ENCODE results near the gene MIS12.

Gene MIS12, protein sequence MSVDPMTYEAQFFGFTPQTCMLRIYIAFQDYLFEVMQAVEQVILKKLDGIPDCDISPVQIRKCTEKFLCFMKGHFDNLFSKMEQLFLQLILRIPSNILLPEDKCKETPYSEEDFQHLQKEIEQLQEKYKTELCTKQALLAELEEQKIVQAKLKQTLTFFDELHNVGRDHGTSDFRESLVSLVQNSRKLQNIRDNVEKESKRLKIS

DNA sequence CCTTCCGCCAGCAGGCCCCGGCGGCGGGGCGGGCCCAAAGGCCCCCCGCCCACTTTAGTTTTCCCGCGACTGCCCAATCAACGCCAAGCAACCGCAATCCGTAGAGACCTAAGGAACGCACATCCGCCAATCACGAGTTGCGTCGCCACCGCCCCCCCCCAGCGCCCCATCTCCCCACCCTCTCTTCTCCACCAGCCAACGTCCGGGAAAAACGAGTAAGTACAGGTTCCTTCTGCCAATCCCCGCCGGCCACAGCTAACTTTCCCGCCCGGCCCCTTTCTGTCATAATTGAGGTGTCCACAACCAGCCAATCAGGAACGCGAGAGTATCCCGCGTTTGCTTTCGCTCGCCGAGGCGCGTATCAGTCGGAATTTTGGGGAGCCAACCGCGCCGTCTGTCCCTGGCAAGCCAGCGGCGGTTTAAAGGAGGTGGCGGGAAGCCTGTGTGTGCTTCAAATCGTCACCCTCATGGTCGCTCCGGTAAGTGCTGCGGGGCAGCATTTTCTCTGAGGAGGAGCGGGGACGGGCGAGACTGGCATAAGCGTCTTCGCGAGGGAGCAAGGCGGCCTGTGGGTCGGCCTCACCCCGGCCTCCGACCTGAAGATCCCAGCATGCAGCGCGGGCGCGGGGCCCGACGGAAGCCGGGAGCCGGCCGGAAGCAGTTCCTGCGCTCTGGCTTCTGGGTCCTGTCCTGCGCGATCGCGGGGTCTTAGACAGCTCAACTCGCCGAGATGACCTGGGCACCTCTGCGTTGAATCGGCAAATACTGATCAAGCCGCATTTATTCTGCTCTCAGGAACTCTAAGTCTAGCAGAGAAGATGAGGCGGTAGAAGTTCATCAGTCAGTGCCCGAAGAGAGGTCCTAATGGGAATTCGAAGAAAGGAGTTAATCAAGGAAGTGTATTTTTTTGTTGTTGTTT is at the start of gene MIS12:
Gene MIS12, plus strand, starts transcription at position 361 of the 919 bp plus-strand sequence. CDS start 2,297 bp downstream, outside the sequence.
- peaks cover 65% of the 10 kb centered on the region for H3K36me3 ChIP-seq (ENCODE audit: insufficient read depth, low read length)
- no peaks in the 10 kb centered on the region for H3K27me3 ChIP-seq (ENCODE audit: insufficient read depth, low read length)
- H3K4me1 ChIP-seq (ENCODE audit: insufficient read depth, low read length) = peaks cover 16% of the 10 kb centered on the region
- H3K9me3 ChIP-seq (ENCODE audit: low read length) = peaks cover 6% of the 10 kb centered on the region
- peak within 1 kb of the TSS; percentile 99 for H3K4me3 ChIP-seq (ENCODE audit: low read length)
- H2AFZ ChIP-seq (ENCODE audit: low read depth, low read length) = peak within 1 kb of the TSS; percentile 79

DNA sequence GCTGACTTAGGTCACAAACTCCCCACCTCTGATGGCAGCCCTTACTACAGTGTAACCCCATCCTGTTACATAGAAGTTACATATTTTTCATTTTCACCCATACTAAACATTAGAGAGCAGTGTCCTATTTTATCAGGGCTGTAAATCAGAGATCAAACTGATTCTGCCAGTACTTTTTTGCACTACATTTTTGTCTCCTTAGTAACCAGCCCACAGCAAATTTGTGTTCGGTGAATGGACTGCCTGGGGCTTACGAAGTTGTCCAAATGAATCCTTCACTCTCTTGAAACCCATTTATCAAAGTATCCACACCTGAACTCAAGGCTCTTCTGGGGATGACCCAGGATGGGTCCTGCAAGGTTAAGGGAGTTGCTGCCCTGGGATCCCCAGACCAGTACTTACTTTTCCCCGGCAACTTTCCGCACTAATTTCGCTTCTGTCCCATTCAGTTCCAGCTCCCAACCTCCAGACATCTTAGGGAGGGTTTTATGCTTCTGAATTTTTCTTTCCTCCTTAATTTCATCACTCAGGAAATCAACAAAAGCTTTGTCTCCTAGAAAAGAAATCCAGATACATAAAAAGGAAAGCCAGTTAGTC is 48.5 kb upstream of the MIS12 start:
- peaks cover 51% of the 10 kb centered on the region for H3K36me3 ChIP-seq (ENCODE audit: insufficient read depth, low read length)

DNA sequence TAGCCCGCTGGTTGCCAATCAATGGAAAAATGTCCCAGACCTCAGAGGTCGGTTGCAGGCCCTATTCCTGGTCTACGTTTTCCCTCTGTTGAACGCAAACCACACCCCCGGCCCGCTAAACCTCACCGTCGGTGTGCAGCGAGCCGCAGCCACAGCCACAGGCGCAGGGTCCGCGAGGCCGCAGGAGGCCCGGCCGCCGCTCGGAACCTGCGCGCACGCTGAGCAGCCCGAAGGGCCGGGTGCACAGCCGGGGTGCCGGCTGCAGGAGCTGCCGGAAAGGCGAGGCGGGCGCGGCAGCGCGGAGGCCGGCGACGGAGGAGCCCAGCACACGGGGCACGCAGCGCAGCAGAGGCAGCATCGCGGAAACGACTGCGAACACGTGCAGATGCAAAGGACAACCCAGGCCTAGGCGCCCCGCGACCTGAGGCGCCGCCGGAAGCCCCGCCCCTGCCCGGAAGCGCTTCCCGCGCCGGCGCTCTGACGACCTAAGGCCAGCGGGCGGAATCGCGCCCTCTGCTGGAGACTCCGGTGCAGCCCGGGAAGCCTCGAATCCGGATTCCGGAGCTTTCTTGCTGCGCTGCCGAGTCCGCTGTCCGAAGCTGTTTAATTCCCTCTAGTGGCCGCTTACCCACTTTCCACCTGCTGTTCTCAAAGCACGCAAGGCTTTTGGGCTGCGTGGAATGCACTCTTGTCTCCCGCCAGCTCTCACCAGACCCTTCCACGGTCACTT is 47.5 kb upstream of the MIS12 start, which contains the start of gene C1QBP:
Gene C1QBP, minus strand, starts transcription at position 440 of the 730 bp plus-strand sequence. Its CDS starts 82 bp downstream, at position 358.
- peaks cover 15% of the 10 kb centered on the region for H3K4me1 ChIP-seq (ENCODE audit: insufficient read depth, low read length)
- H3K9me3 ChIP-seq (ENCODE audit: low read length) = no peaks in the 10 kb centered on the region
- H3K4me3 ChIP-seq (ENCODE audit: low read length) = peak within 1 kb of the TSS; percentile 85
- no peaks in the 10 kb centered on the region for H3K27me3 ChIP-seq (ENCODE audit: insufficient read depth, low read length)
- H2AFZ ChIP-seq (ENCODE audit: low read depth, low read length) = peak within 1 kb of the TSS; percentile 60
- H3K36me3 ChIP-seq (ENCODE audit: insufficient read depth, low read length) = peaks cover 49% of the 10 kb centered on the region

More for the DNA sequence above, 48.5 kb upstream of the MIS12 start:
- no peaks in the 10 kb centered on the region for H3K27me3 ChIP-seq (ENCODE audit: insufficient read depth, low read length)
- H3K4me3 ChIP-seq (ENCODE audit: low read length) = peak overlapping the region; percentile 85
- peaks cover 15% of the 10 kb centered on the region for H3K4me1 ChIP-seq (ENCODE audit: insufficient read depth, low read length)
- no peaks in the 10 kb centered on the region for H3K9me3 ChIP-seq (ENCODE audit: low read length)
- H2AFZ ChIP-seq (ENCODE audit: low read depth, low read length) = no peak overlapping the region

DNA sequence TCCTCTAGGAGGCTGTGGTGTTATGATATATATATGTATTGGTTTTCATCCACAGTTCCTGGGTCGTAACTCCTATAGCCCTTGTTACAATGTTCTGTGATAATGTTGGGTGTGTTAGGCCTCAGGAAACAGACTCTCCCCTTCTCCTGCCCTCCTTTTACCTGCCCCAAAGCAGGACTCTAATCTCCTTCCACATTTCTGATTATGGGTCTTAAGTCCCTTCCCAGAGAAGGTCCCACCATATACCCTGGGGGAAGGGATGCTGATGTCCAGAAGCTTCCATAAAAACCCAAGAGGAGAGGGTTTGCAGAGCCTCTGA is 47.0 kb upstream of the MIS12 start:
- Histone ChIP-seq H3K9me3 (ENCODE audit: low read length) (no peaks in the 10 kb centered on the region), H3K27me3 (ENCODE audit: insufficient read depth, low read length) (no peaks in the 10 kb centered on the region), H3K4me3 (ENCODE audit: low read length) (peak overlapping the region; percentile 19), H2AFZ (ENCODE audit: low read depth, low read length) (peak overlapping the region; percentile 40), H3K4me1 (ENCODE audit: insufficient read depth, low read length) (peaks cover 15% of the 10 kb centered on the region), H3K36me3 (ENCODE audit: insufficient read depth, low read length) (peaks cover 50% of the 10 kb centered on the region)

DNA sequence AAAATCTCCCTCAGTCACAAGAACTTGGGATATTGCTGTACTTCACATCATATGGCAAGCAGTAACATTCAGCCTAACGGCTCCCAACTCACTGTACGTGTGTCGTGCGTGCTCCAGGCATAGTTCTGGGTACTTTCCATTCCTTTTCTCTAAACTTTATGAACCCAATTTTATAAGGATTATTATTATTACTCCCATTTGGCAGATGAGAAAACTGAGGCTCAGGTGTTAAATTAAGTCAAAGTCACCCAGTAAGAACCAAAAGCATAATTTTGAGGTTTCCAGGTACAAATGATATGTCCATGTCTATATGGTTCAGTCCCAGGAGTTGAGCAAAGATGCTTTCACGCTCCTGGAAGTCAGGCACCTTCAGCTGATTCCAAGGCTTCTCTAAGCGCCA is 42.6 kb upstream of the MIS12 start:
- Histone ChIP-seq H3K27me3 (ENCODE audit: insufficient read depth, low read length) (no peaks in the 10 kb centered on the region), H2AFZ (ENCODE audit: low read depth, low read length) (no peak overlapping the region), H3K36me3 (ENCODE audit: insufficient read depth, low read length) (peaks cover 56% of the 10 kb centered on the region), H3K9me3 (ENCODE audit: low read length) (no peaks in the 10 kb centered on the region), H3K4me1 (ENCODE audit: insufficient read depth, low read length) (peaks cover 4% of the 10 kb centered on the region), H3K4me3 (ENCODE audit: low read length) (no peak overlapping the region)

DNA sequence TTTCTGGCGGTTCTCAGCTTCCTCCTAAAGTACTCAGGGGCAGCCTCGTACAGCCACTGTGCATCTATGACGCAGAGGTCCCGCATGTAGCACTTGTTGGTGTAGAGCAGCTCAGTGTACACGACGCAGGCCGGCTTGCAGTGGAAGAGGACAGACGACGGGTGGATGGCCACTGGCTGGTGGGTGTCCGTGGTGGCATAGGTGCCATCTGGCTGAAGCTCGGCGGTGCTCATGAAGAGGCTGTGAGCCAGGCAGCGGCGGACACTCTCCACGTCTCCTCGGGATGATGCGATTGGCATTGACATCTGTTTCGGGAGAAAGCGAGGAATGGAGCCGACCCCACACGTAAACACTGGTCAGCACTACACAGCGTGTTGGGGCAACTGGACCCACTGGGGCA is 42.2 kb upstream of the MIS12 start:
- Histone ChIP-seq H2AFZ (ENCODE audit: low read depth, low read length) (no peak overlapping the region), H3K27me3 (ENCODE audit: insufficient read depth, low read length) (no peaks in the 10 kb centered on the region), H3K4me3 (ENCODE audit: low read length) (no peak overlapping the region), H3K4me1 (ENCODE audit: insufficient read depth, low read length) (peaks cover 3% of the 10 kb centered on the region), H3K9me3 (ENCODE audit: low read length) (no peaks in the 10 kb centered on the region), H3K36me3 (ENCODE audit: insufficient read depth, low read length) (peaks cover 59% of the 10 kb centered on the region)

DNA sequence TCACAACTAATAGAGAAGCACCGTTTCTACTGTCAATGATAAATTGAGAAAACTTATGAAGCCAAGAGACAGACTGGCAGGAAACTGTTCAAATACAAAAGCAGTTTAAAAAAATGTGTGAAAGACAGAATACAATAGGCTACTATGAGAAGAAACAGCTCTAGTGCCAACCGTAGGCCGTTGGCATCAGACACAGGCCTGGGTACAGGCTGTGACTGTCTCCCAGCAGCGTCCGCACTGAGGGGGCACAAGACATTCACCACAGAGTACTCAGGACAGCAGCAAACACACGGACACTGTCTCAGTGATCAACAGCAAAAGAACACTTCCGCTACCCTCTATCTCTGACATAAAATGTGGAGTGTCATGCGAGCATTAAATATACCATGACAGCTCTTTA is 39.6 kb upstream of the MIS12 start:
- H2AFZ ChIP-seq (ENCODE audit: low read depth, low read length) = no peak overlapping the region
- H3K27me3 ChIP-seq (ENCODE audit: insufficient read depth, low read length) = no peaks in the 10 kb centered on the region
- no peak overlapping the region for H3K4me3 ChIP-seq (ENCODE audit: low read length)
- no peaks in the 10 kb centered on the region for H3K9me3 ChIP-seq (ENCODE audit: low read length)
- H3K4me1 ChIP-seq (ENCODE audit: insufficient read depth, low read length) = no peaks in the 10 kb centered on the region
- peaks cover 76% of the 10 kb centered on the region for H3K36me3 ChIP-seq (ENCODE audit: insufficient read depth, low read length)

DNA sequence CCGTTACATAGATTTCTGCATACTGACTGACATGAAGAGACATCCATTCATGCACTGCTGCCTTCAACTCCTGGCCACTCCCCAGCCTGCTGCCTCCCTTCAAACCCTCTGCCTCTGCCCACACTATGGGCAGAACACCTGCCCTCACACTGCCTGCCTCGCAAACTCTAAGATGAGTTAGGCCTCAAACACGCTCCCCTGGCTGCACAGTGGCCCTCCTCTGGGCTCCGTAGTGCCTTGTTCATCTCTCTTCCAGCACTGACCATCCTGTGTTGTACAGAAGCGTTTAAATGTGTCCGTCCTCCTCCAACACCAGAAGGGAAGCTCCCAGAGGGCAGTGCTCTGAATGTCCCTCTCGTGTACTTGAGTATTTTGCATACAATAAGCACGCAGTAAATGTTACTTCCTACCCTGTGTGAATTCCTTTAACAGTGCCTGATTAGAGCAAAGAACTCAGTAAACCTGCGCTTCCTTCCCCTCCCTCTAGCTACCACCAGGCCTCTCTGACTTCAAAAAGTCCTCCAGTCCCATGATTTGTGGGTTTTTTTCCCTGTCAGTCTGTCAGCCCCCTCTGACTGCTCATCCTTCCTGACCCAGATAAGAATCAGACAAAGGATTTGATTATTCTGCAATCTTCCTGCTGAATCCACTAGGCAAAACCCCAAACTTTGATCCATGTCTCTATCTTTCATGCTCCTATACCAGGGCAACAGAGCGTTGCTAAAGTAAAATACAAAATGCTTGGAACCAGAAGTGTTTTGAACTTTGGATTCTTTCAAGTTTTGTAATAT is 21.5 kb upstream of the MIS12 start:
- H3K9me3 ChIP-seq (ENCODE audit: low read length) = no peaks in the 10 kb centered on the region
- H3K27me3 ChIP-seq (ENCODE audit: insufficient read depth, low read length) = no peaks in the 10 kb centered on the region
- H3K36me3 ChIP-seq (ENCODE audit: insufficient read depth, low read length) = peaks cover 19% of the 10 kb centered on the region
- H3K4me3 ChIP-seq (ENCODE audit: low read length) = no peak overlapping the region
- H2AFZ ChIP-seq (ENCODE audit: low read depth, low read length) = no peak overlapping the region
- peaks cover 16% of the 10 kb centered on the region for H3K4me1 ChIP-seq (ENCODE audit: insufficient read depth, low read length)

DNA sequence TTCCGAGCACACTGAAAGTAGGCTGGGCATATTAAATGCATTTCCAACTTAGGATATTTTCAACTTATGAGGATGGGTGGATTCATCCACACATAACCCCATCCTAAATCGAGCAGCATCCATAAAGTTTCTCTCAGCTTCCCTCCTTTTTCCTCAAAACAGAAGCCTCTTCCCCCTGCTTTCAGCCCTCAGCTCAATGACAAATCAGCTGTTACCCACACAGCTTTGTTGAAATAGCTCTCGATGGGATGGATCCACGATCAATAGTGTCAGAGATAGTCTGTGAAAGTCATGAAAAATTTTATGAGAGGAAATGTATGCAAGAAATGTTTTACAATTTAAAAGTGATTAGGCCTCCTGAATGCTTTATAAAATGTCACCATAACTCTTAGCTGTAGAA is 20.1 kb upstream of the MIS12 start:
- H3K9me3 ChIP-seq (ENCODE audit: low read length) = no peaks in the 10 kb centered on the region
- peaks cover 16% of the 10 kb centered on the region for H3K4me1 ChIP-seq (ENCODE audit: insufficient read depth, low read length)
- no peaks in the 10 kb centered on the region for H3K27me3 ChIP-seq (ENCODE audit: insufficient read depth, low read length)
- H3K36me3 ChIP-seq (ENCODE audit: insufficient read depth, low read length) = peaks cover 9% of the 10 kb centered on the region
- no peak overlapping the region for H2AFZ ChIP-seq (ENCODE audit: low read depth, low read length)
- H3K4me3 ChIP-seq (ENCODE audit: low read length) = peak overlapping the region; percentile 90

DNA sequence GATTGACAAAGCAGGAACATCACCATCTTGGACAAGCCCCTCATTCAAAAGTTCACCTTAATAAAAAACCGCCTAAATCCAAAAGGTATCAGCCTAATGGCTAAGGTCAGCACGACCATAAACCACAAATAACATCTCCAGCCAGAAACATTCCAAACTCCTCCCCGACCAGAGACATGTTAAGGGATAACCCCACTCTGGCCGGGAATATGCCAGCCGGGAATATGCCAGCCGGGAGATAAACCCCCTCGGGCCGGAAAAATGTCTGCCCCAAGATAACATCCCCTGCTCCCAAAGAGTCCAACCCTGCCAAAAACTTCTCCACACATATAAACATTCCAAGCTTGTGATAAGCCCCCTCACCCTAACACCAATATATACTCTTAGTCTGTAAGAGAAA is 18.9 kb upstream of the MIS12 start:
- peaks cover 16% of the 10 kb centered on the region for H3K4me1 ChIP-seq (ENCODE audit: insufficient read depth, low read length)
- H3K27me3 ChIP-seq (ENCODE audit: insufficient read depth, low read length) = no peaks in the 10 kb centered on the region
- H2AFZ ChIP-seq (ENCODE audit: low read depth, low read length) = no peak overlapping the region
- H3K9me3 ChIP-seq (ENCODE audit: low read length) = no peaks in the 10 kb centered on the region
- H3K4me3 ChIP-seq (ENCODE audit: low read length) = peak overlapping the region; percentile 90
- peaks cover 13% of the 10 kb centered on the region for H3K36me3 ChIP-seq (ENCODE audit: insufficient read depth, low read length)

DNA sequence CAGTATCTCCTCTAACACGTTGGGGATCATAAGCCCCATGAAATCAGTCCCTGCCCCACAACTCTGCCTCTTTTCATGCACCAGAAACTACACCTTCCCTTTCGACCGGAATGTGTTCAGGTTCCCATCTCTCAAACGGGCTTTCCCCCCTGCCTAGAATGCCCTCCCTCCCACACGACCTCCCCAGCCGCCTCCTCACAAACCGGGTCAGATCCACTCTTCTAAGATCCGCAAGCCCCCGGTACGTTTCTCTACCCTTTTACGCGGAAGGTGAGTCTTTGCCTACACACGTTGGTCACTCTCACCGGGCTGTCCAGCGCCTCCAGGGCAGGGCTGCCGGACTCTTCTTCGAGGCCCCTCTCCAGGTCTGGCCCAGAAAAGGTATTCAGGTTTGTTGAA is 18.3 kb upstream of the MIS12 start:
- no peaks in the 10 kb centered on the region for H3K9me3 ChIP-seq (ENCODE audit: low read length)
- H3K36me3 ChIP-seq (ENCODE audit: insufficient read depth, low read length) = peaks cover 13% of the 10 kb centered on the region
- peak overlapping the region; percentile 90 for H3K4me3 ChIP-seq (ENCODE audit: low read length)

DNA sequence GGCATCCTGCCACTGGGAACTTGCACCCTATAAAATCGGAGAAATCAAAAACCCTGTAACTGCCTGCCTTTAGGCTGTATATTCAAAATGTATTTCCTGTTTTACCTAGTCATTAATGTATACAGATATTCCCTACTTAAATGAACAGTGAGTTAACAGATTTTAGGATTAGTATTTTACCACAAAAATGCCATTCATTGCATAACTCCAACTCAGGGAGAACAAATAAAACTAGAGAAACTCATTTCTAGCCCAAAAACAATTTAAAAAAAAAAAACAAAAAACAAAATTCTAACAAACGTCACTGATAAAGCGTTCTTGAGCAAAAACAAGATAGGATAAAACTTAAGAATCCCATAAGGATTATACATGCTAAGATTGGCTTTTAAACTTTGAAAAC is 13.9 kb upstream of the MIS12 start:
- H3K36me3 ChIP-seq (ENCODE audit: insufficient read depth, low read length) = peaks cover 46% of the 10 kb centered on the region

More for the DNA sequence above, 18.3 kb upstream of the MIS12 start:
- Histone ChIP-seq H2AFZ (ENCODE audit: low read depth, low read length) (peak overlapping the region; percentile 29), H3K4me1 (ENCODE audit: insufficient read depth, low read length) (peaks cover 16% of the 10 kb centered on the region), H3K27me3 (ENCODE audit: insufficient read depth, low read length) (no peaks in the 10 kb centered on the region)

More for the DNA sequence above, 13.9 kb upstream of the MIS12 start:
- H3K9me3 ChIP-seq (ENCODE audit: low read length) = no peaks in the 10 kb centered on the region
- no peak overlapping the region for H3K4me3 ChIP-seq (ENCODE audit: low read length)
- no peaks in the 10 kb centered on the region for H3K27me3 ChIP-seq (ENCODE audit: insufficient read depth, low read length)
- H2AFZ ChIP-seq (ENCODE audit: low read depth, low read length) = no peak overlapping the region
- H3K4me1 ChIP-seq (ENCODE audit: insufficient read depth, low read length) = peaks cover 4% of the 10 kb centered on the region

Measured in neuron (in vitro differentiated cells).